Fibroblast of skin of abdomen (primary cell): ENCODE results near the gene FHIP1B.

ENCODE experiments used
- DNase-seq: peaks from one replicate; pipeline ENCODE4 v3.0.0-alpha.2; 2013

FHIP1B gene

GRCh38 chr11:6238902-6239301 is 4.5 kb upstream of the FHIP1B start, which contains the start of gene CNGA4:
Gene CNGA4 (plus strand): TSS chr11:6239089. CDS start chr11:6239207, 118 bp downstream.
- DNase-seq, result no peak

GRCh38 chr11:6237761-6238302 is 3.4 kb upstream of the FHIP1B start:
- DNase-seq, result no peak

- DNase-seq, result no peak
These were observed 2.8 kb upstream of the FHIP1B start for GRCh38 chr11:6237266-6237665.

- DNase-seq, result no peak
These were observed 451 bp downstream of the FHIP1B start for GRCh38 chr11:6233984-6234386.

GRCh38 chr11:6232899-6233298 is 1.5 kb downstream of the FHIP1B start:
- DNase-seq, result no peak

- DNase-seq, result no peak
These were observed 4.5 kb downstream of the FHIP1B start for GRCh38 chr11:6229911-6230310.

- DNase-seq, result no peak
These were observed 5.9 kb downstream of the FHIP1B start for GRCh38 chr11:6228520-6228919.

- no peak for DNase-seq
These were observed 8.5 kb downstream of the FHIP1B start for GRCh38 chr11:6225896-6226295.

- no peak for DNase-seq
These were observed 9.4 kb downstream of the FHIP1B start for GRCh38 chr11:6225024-6225423.

- no peak for DNase-seq
These were observed 10.0 kb downstream of the FHIP1B start for GRCh38 chr11:6224421-6224820.

- no peak for DNase-seq
These were observed 10.6 kb downstream of the FHIP1B start for GRCh38 chr11:6223854-6224253.

- DNase-seq, result peak; percentile 82
These were observed 15.1 kb downstream of the FHIP1B start for GRCh38 chr11:6219359-6219758.

- no peak for DNase-seq
These were observed 16.7 kb downstream of the FHIP1B start for GRCh38 chr11:6217722-6218121.

GRCh38 chr11:6216501-6216900 is 17.9 kb downstream of the FHIP1B start:
- DNase-seq, result no peak

GRCh38 chr11:6214530-6214929 is 19.9 kb downstream of the FHIP1B start:
- DNase-seq, result no peak

- peak; percentile 68 for DNase-seq
These were observed 24.0 kb downstream of the FHIP1B start for GRCh38 chr11:6210274-6210955.

- no peak for DNase-seq
These were observed 24.6 kb downstream of the FHIP1B start for GRCh38 chr11:6209801-6210200.

- DNase-seq, result no peak
These were observed 27.8 kb downstream of the FHIP1B start for GRCh38 chr11:6206456-6207180.

GRCh38 chr11:6205366-6205765 is 29.1 kb downstream of the FHIP1B start, which contains the start of gene C11orf42:
Gene C11orf42 (plus strand): TSS chr11:6205557. CDS start chr11:6205616, 59 bp downstream.
- no peak for DNase-seq

GRCh38 chr11:6204706-6205105 is 29.7 kb downstream of the FHIP1B start:
- peak; percentile 20 for DNase-seq

GRCh38 chr11:6203327-6203726 is 31.1 kb downstream of the FHIP1B start:
- no peak for DNase-seq

GRCh38 chr11:6202041-6202440 is 32.4 kb downstream of the FHIP1B start:
- peak; percentile 56 for DNase-seq

GRCh38 chr11:6201481-6201880 is 33.0 kb downstream of the FHIP1B start:
- DNase-seq, result peak; percentile 49

- DNase-seq, result peak; percentile 6
These were observed 33.5 kb downstream of the FHIP1B start for GRCh38 chr11:6200975-6201374.
